Heart left ventricle (tissue), 16 donors: ENCODE measurements around the gene GOPC. TPM values are rescaled to one million over a fixed set of nuclear protein-coding genes. Genes with fewer than 3 reads are reported as not detected.

Experiments used
- ATAC-seq, 4 donors: fragments of 200-7000 bp; cut with Tn5 transposase; one replicate each; pipeline ENCODE4 v1.9.1; 2020 to 2022; ENCODE audit warnings: moderate library complexity in 4 of 4, mild to moderate bottlenecking in 3 of 4, moderate number of reproducible peaks in 1 of 4
- DNase-seq, 5 donors: peaks; one replicate each; pipeline ENCODE4 v3.0.0-alpha.2; 2020
- H3K27ac ChIP-seq, 12 donors: fragments of 200-600 bp; sonication (generic) in 4 of 12; one replicate each; pipeline versions ENCODE4 v1.5.0 to v1.8.0; 2016 to 2022; ENCODE audit warnings: mild to moderate bottlenecking in 2 of 12
- H3K27me3 ChIP-seq, 9 donors: fragments of 200-600 bp; sonication (generic) in 2 of 9; one replicate each; pipeline versions ENCODE4 v1.5.1 to v1.8.0; 2016 to 2022; ENCODE audit warnings: mild to moderate bottlenecking in 3 of 9
- H3K36me3 ChIP-seq, 9 donors: fragments of 200-600 bp; sonication (generic) in 2 of 9; one replicate each; pipeline versions ENCODE4 v1.5.0 to v1.8.0; 2018 to 2022; ENCODE audit warnings: mild to moderate bottlenecking in 2 of 9
- H3K4me1 ChIP-seq, 12 donors: fragments of 200-600 bp; sonication (generic) in 4 of 12; one replicate each; pipeline versions ENCODE4 v1.5.0 to v1.8.0; 2016 to 2022; ENCODE audit warnings: mild to moderate bottlenecking in 3 of 12
- H3K4me3 ChIP-seq, 12 donors: fragments of 200-600 bp; sonication (generic) in 4 of 12; one replicate each; pipeline versions ENCODE4 v1.5.0 to v1.8.0; 2017 to 2022; ENCODE audit warnings: mild to moderate bottlenecking in 9 of 12, moderate library complexity in 4 of 12
- H3K9me3 ChIP-seq, 12 donors: fragments of 200-600 bp; sonication (generic) in 4 of 12; one replicate each; pipeline versions ENCODE4 v1.5.0 to v1.8.0; 2016 to 2022; ENCODE audit warnings: mild to moderate bottlenecking in 1 of 12
- POLR2A ChIP-seq, 2 donors: fragments of 450-650 bp; IDR thresholded peaks; one replicate each; pipeline ENCODE4 v1.6.1; 2017; ENCODE audit warnings: antibody characterized with exemption in 2 of 2, mild to moderate bottlenecking in 2 of 2, moderate library complexity in 2 of 2
- WGBS, 4 donors: extraction: QIAGEN DNeasy Blood & Tissue Kit in 2 of 4; methylation state at CpG; one replicate each; pipeline versions ENCODE4 v1.1.5 to v1.1.7; 2013 to 2018; 5-methylcytosine and 5-hydroxymethylcytosine counted together
- intact Hi-C, 10 donors: fragments of 100-400 bp; cut with DNase I; formaldehyde crosslinking; loops; one replicate each; pipeline versions ENCODE4 v1.11.1 to v1.14.2; 2022
- polyA plus RNA-seq, 2 donors: library from polyadenylated mRNA; stranded (reverse); fragments of 200-250 nt; gene quantifications; one replicate each; pipeline ENCODE4 v1.2.3, GENCODE V29; 2013
- total RNA-seq, 9 donors: library from RNA; depleted of rRNA in 2 of 9; stranded (reverse); fragments of >200 nt in 2 of 9; fragmentation: NEBNext Ultra II Directional in 3 of 9; extraction: Animal tissue kit (Norgen Biotek cat#: 25700) in 3 of 9; gene quantifications; one replicate each; pipeline versions ENCODE4 v1.1.0 to v1.2.4, GENCODE V29; 2016 to 2023
- TF ChIP-seq, protein P1 (sequence below), 12 donors: fragments of 200-600 bp; sonication (generic) in 4 of 12; IDR thresholded peaks; one replicate each; pipeline versions ENCODE4 v1.5.0 to v1.8.0; 2018 to 2022; ENCODE audit warnings: antibody characterized with exemption in 12 of 12, mild to moderate bottlenecking in 5 of 12
- donor health status: ischemic (EF 13 %, LVEDD 7.1; RV severe dilation, severe dysfunction).
- donor health status: healthy with polysubstance abuse.
- donor health status: DM: no; HTN: yes; CAD: no.
- donor health status: DM: no; HTN: no; CAD: no.
- donor health status: ischemic (EF 25% LVEDD 6.9; RV normal size, moderate dysfunction).
- donor health status: ischemic (EF 25% LVEDD 5.7; RV mildly dilated, moderate dysfunction).
- donor health status: healthy.
- donor health status: DM: yes; HTN: yes; CAD: no.
- donor health status: ischemic (EF 35%, LVEDD 5.7; RV mildly dilated, moderate dysfunction).
- donor health status: nonischemic (EF 11% LVEDD 7.7; RV severe dilation, severe dysfunction).
- donor health status: DM: yes; HTN: yes; CAD: no.
- donor health status: PGD.
- donor health status: ischemic (EF 29% LVEDD 5.4; RV normal size, mild dysfunction).
- donor health status: nonischemic (EF 23%, LVEDD 6.1; RV moderate dilation, normal function).

GOPC gene
- total and polyA plus RNA-seq, 11 donors: 13.5 to 29.9 (median 21.2) TPM

- Histone ChIP-seq H3K27ac (no peak overlapping the region), H3K4me1 (no peaks in the 10 kb centered on the region), H3K27me3 (peaks cover 0 to 1% (median 0%) of the 10 kb centered on the region in 9 donors), H3K4me3 (no peak overlapping the region), H3K36me3 (no peaks in the 10 kb centered on the region), H3K9me3 (no peaks in the 10 kb centered on the region)
- DNase-seq (no peak), ATAC-seq (no peak)
- WGBS, 4 donors: 83 to 89% (median 86%) methylated on average over 9 of the region's 9 CpGs
- TF ChIP-seq POLR2A (IDR thresholded peaks at IDR 0.05): no peak
- intact Hi-C loops: no loop called here
Measured at GRCh38 chr6:117617210-117618035, 15.1 kb upstream of the GOPC start.

- Histone ChIP-seq H3K36me3 (no peaks in the 10 kb centered on the region), H3K4me3 (no peak overlapping the region), H3K27ac (no peak overlapping the region), H3K27me3 (peaks cover 0 to 9% (median 0%) of the 10 kb centered on the region in 9 donors), H3K9me3 (no peaks in the 10 kb centered on the region), H3K4me1 (no peaks in the 10 kb centered on the region)
- TF ChIP-seq, protein P1, sequence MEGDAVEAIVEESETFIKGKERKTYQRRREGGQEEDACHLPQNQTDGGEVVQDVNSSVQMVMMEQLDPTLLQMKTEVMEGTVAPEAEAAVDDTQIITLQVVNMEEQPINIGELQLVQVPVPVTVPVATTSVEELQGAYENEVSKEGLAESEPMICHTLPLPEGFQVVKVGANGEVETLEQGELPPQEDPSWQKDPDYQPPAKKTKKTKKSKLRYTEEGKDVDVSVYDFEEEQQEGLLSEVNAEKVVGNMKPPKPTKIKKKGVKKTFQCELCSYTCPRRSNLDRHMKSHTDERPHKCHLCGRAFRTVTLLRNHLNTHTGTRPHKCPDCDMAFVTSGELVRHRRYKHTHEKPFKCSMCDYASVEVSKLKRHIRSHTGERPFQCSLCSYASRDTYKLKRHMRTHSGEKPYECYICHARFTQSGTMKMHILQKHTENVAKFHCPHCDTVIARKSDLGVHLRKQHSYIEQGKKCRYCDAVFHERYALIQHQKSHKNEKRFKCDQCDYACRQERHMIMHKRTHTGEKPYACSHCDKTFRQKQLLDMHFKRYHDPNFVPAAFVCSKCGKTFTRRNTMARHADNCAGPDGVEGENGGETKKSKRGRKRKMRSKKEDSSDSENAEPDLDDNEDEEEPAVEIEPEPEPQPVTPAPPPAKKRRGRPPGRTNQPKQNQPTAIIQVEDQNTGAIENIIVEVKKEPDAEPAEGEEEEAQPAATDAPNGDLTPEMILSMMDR (IDR thresholded peaks at IDR 0.05): no peak
- TF ChIP-seq POLR2A (IDR thresholded peaks at IDR 0.05): no peak
- DNase-seq (no peak), ATAC-seq (no peak)
- 75 to 84% (median 81%) methylated on average over 8 of the region's 8 CpGs for WGBS, 4 donors
- intact Hi-C loops: no loop called here
Measured at GRCh38 chr6:117616391-117617209, 14.3 kb upstream of the GOPC start.

DNA sequence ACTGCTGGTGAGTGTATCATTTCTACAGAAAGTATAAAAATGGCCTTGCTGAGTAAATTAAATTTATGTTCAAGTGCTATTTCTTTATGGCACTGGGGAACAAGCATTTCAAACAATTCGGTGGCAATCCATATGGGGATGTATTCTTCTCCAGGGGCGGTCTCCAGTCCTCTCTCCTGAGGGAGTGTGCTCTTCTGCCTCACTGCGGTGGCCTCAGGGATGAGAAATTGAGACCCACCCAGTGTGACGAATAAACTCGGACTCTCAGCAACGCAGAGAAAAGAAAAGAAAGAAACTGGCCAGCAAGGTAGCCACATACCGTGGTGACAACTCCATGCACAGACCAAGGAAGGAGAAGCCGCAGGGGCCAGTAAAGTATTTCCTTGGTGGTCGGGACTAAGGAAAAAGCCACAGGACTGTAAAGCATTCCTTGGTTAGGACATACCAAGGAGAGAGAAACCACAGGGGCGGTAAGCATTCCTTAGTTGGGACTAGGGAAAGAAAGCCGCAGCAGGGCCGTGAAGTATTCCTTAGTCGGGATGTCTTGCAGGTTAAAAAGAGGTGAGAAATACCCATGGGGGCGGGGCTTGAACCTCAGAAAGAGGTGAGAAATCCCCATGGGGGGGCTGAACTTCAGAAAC is 13.6 kb upstream of the GOPC start:
- H3K27me3 ChIP-seq: peaks cover 0 to 11% (median 0%) of the 10 kb centered on the region in 9 donors
- ATAC-seq: no peak
- no peak overlapping the region for H3K4me3 ChIP-seq
- no peaks in the 10 kb centered on the region for H3K36me3 ChIP-seq
- TF ChIP-seq POLR2A (IDR thresholded peaks at IDR 0.05): no peak
- no peak for DNase-seq
- no peaks in the 10 kb centered on the region for H3K4me1 ChIP-seq
- WGBS, 4 donors: 86 to 93% (median 88%) methylated on average over 14 of the region's 14 CpGs
- intact Hi-C loops: no loop called here
- H3K27ac ChIP-seq: no peak overlapping the region
- no peaks in the 10 kb centered on the region for H3K9me3 ChIP-seq

DNA sequence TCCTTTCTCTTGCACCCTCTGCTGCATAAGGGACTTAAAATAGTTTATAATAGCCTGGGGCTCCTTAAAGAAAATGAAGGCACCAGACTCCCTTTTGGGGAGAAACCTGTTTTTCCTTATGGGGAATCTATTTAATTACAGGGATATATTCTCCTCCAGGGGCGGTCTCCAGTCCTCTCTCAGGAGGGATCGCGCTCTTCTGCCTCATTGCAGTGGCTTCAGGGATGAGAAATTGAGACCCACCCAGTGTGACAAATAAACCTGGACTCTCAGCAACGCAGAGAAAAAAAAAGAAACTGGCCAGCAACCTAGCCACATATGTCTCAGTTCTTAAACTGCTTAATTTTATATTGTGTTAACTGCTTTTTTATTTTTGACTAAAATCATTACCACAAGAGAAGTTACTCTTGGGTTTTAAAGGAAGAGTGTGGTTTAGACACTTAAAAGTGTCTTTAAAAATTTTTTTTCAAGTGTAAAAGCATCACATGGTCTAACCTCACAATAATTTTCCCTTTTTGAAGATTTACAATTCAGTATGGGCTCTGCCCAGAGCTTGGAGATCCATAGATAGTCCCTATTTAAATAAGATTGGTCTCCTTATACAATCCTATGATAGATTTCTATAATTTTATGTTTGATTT is 11.7 kb upstream of the GOPC start:
- H3K4me1 ChIP-seq: no peaks in the 10 kb centered on the region
- 54 to 74% (median 68%) methylated on average over 4 of the region's 4 CpGs for WGBS, 4 donors
- H3K9me3 ChIP-seq: no peaks in the 10 kb centered on the region
- no peak overlapping the region for H3K4me3 ChIP-seq
- TF ChIP-seq, protein P1 (IDR thresholded peaks at IDR 0.05): no peak
- TF ChIP-seq POLR2A (IDR thresholded peaks at IDR 0.05): no peak
- DNase-seq (no peak), ATAC-seq (no peak)
- intact Hi-C loops: no loop called here
- peaks cover 0 to 11% (median 0%) of the 10 kb centered on the region in 9 donors for H3K27me3 ChIP-seq
- no peaks in the 10 kb centered on the region for H3K36me3 ChIP-seq
- H3K27ac ChIP-seq: no peak overlapping the region
